HCT116 (cell line): ENCODE measurements around the gene UBE2O. TPM values are rescaled to one million over a fixed set of nuclear protein-coding genes. Genes with fewer than 3 reads are reported as not detected.

Source experiments
- ATAC-seq: fragments of 200-7000 bp; cut with Tn5 transposase; 2 replicates; pipeline ENCODE4 v1.9.1; 2020; ENCODE audit warnings: mild to moderate bottlenecking, moderate library complexity
- BruUV-seq: library from RNA; stranded (reverse); fragments of 400-500 nt; replicated peaks from 2 replicates; lab custom pipeline; 2021; lab: Mats Ljungman, UMichigan
- CTCF ChIA-PET: fragments of 300-600 bp; sonication (Branson Sonifier 250); formaldehyde crosslinking; loops from one replicate; lab custom pipeline; 2021; ENCODE audit warnings: antibody characterized with exemption; lab: Charles Lee
- POLR2A ChIA-PET: fragments of 300-600, 350-600 bp; sonication (Branson Sonifier 250); formaldehyde crosslinking; loops from one replicate; lab custom pipeline; 2021; ENCODE audit warnings: antibody characterized with exemption; lab: Charles Lee
- RAD21 ChIA-PET, 2 experiments: fragments of 300-600 bp; sonication (Branson Sonifier 250); formaldehyde crosslinking; loops; one replicate each; lab custom pipeline; 2023; ENCODE audit warnings: low total read pairs in 2 of 2; ENCODE audit not compliant: uncharacterized antibody in 2 of 2, unreplicated experiment in 2 of 2, low non-redundant PET in 1 of 2; lab: Charles Lee
- DNase-seq: peaks from one replicate; pipeline ENCODE4 v3.0.0-alpha.2; 2010; ENCODE audit warnings: low read depth, low spot score
- H2AFZ ChIP-seq: fragments of 200-600 bp; shearing (Covaris generic), sonication (generic); 2 replicates; pipeline ENCODE4 v1.6.1; 2017; ENCODE audit warnings: low read depth, mixed run types, mixed read lengths, antibody characterized with exemption, low read length; ENCODE audit not compliant: poor library complexity, severe bottlenecking
- H3K27ac ChIP-seq: 2 replicates; pipeline ENCODE4 v1.5.1; 2012; ENCODE audit warnings: low read depth, low read length
- H3K27me3 ChIP-seq: fragments of 200-600 bp; sonication (generic); 2 replicates; pipeline ENCODE4 v1.6.1; 2016; ENCODE audit warnings: mixed run types, low read length, mixed read lengths; ENCODE audit not compliant: insufficient read depth
- H3K36me3 ChIP-seq, 2 experiments: fragments of 200-500 bp in 1 of 2; fragments of 200-600 bp in 1 of 2; sonication (Bioruptor generic) in 1 of 2; sonication (generic) in 1 of 2; 2 replicates each; pipeline versions ENCODE4 v1.5.1 to v1.6.1; 2014 to 2016; ENCODE audit warnings: low read length in 2 of 2, inconsistent platforms in 1 of 2, mixed read lengths in 1 of 2, mixed run types in 1 of 2; ENCODE audit not compliant: insufficient read depth in 2 of 2, control insufficient read depth in 1 of 2
- H3K4me1 ChIP-seq, 2 experiments: fragments of 200-600 bp in 1 of 2; sonication (generic) in 1 of 2; 2 replicates each; pipeline versions ENCODE4 v1.5.1 to v1.6.1; 2012 to 2017; ENCODE audit warnings: low read length in 2 of 2, inconsistent platforms in 1 of 2, mild to moderate bottlenecking in 1 of 2, mixed read lengths in 1 of 2, mixed run types in 1 of 2, moderate library complexity in 1 of 2; ENCODE audit not compliant: insufficient read depth in 2 of 2, control insufficient read depth in 1 of 2
- H3K4me2 ChIP-seq: fragments of 200-600 bp; sonication (generic); 2 replicates; pipeline ENCODE4 v1.6.1; 2017; ENCODE audit warnings: mixed run types, low read length, mixed read lengths
- H3K4me3 ChIP-seq, 2 experiments: fragments of 200-600 bp in 1 of 2; sonication (generic) in 1 of 2; replicated peaks in 1 of 2; 2 replicates each; pipeline ENCODE4 v1.5.1; 2011 to 2016; ENCODE audit warnings: low read length in 2 of 2, control low read depth in 1 of 2, low read depth in 1 of 2, mild to moderate bottlenecking in 1 of 2, mixed read lengths in 1 of 2, mixed run types in 1 of 2
- H3K79me2 ChIP-seq: fragments of 200-600 bp; sonication (generic); 2 replicates; pipeline ENCODE4 v1.6.1; 2017; ENCODE audit warnings: mild to moderate bottlenecking, mixed run types, low read length, moderate library complexity, mixed read lengths; ENCODE audit not compliant: insufficient read depth
- H3K9ac ChIP-seq: fragments of 200-600 bp; sonication (generic); 2 replicates; pipeline ENCODE4 v1.6.1; 2016; ENCODE audit warnings: low read length, mixed read lengths
- H3K9me2 ChIP-seq: fragments of 200-600 bp; sonication (generic), shearing (Covaris generic); 2 replicates; pipeline ENCODE4 v1.6.1; 2017; ENCODE audit warnings: mixed run types, mild to moderate bottlenecking, moderate library complexity; ENCODE audit not compliant: insufficient read depth
- H3K9me3 ChIP-seq, 2 experiments: fragments of 200-500 bp in 1 of 2; fragments of 200-600 bp in 1 of 2; sonication (Bioruptor generic) in 1 of 2; sonication (generic) in 1 of 2; 2 replicates each; pipeline ENCODE4 v1.6.1; 2014 to 2017; ENCODE audit warnings: low read length in 2 of 2, mixed read lengths in 2 of 2, inconsistent platforms in 1 of 2, low read depth in 1 of 2, mild to moderate bottlenecking in 1 of 2, mixed run types in 1 of 2, moderate library complexity in 1 of 2; ENCODE audit not compliant: control insufficient read depth in 1 of 2, insufficient read depth in 1 of 2
- H4K20me1 ChIP-seq: fragments of 200-600 bp; sonication (generic), shearing (Covaris generic); 2 replicates; pipeline ENCODE4 v1.6.1; 2017; ENCODE audit warnings: mixed run types, mild to moderate bottlenecking, moderate library complexity; ENCODE audit not compliant: insufficient read depth
- ATF3 ChIP-seq: IDR thresholded peaks from 2 replicates; pipeline ENCODE4 v1.6.1; 2012
- CBX3 ChIP-seq: IDR thresholded peaks from 2 replicates; pipeline ENCODE4 v1.6.1; 2012; ENCODE audit warnings: low read depth
- CEBPB ChIP-seq: IDR thresholded peaks from 2 replicates; pipeline ENCODE4 v1.6.1; 2012; ENCODE audit warnings: low read depth
- ELF1 ChIP-seq: IDR thresholded peaks from 2 replicates; pipeline ENCODE4 v1.6.1; 2012; ENCODE audit warnings: low read depth, borderline replicate concordance
- EZH2 ChIP-seq: fragments of 200-600 bp; sonication (generic); IDR thresholded peaks from 2 replicates; pipeline ENCODE4 v1.6.1; 2017; ENCODE audit warnings: antibody characterized with exemption, mixed run types
- FOSL1 ChIP-seq: IDR thresholded peaks from 2 replicates; pipeline ENCODE4 v1.6.1; 2012; ENCODE audit warnings: low read depth
- MAX ChIP-seq: IDR thresholded peaks from 2 replicates; pipeline ENCODE4 v1.6.1; 2012
- POLR2A ChIP-seq: IDR thresholded peaks from 2 replicates; pipeline ENCODE4 v1.7.0; 2011; ENCODE audit warnings: borderline replicate concordance; ENCODE audit not compliant: insufficient read depth, insufficient read length; ENCODE audit errors: extremely low read depth
- POLR2AphosphoS5 ChIP-seq: IDR thresholded peaks from 2 replicates; pipeline ENCODE4 v1.6.1; 2011; ENCODE audit warnings: mild to moderate bottlenecking, low read depth, low read length, moderate library complexity
- SIN3A ChIP-seq: IDR thresholded peaks from 2 replicates; pipeline ENCODE4 v1.6.1; 2012; ENCODE audit warnings: low read depth
- SRF ChIP-seq: IDR thresholded peaks from 2 replicates; pipeline ENCODE4 v1.6.1; 2012; ENCODE audit warnings: low read depth
- TCF7L2 ChIP-seq: IDR thresholded peaks from 2 replicates; pipeline ENCODE4 v1.7.0; 2011; ENCODE audit warnings: borderline replicate concordance, inconsistent platforms; ENCODE audit not compliant: insufficient read depth, insufficient read length; ENCODE audit errors: extremely low read depth
- ZFX ChIP-seq: fragments of 450-650 bp; IDR thresholded peaks from 2 replicates; pipeline ENCODE4 v1.6.1; 2017
- ZNF274 ChIP-seq: fragments of 200-500 bp; sonication (Bioruptor generic); IDR thresholded peaks from 2 replicates; pipeline ENCODE4 v1.6.1; 2014; ENCODE audit warnings: mild to moderate bottlenecking, low read depth, low read length, inconsistent platforms
- intact Hi-C: fragments of 100-400 bp; cut with micrococcal nuclease; formaldehyde crosslinking; loops from 2 replicates; pipeline ENCODE4 v1.10.0; 2022
- total RNA-seq: library from RNA; stranded (reverse); gene quantifications from one replicate; pipeline ENCODE4 v1.2.1, GENCODE V29; 2021; ENCODE audit not compliant: unreplicated experiment
- TF ChIP-seq, protein P1 (sequence below): IDR thresholded peaks from 2 replicates; pipeline ENCODE4 v1.6.1; 2011; ENCODE audit warnings: mild to moderate bottlenecking, low read length, moderate library complexity; ENCODE audit not compliant: insufficient replicate concordance; ENCODE audit errors: extremely low read depth
- TF ChIP-seq, protein P2 (sequence below), 3 experiments: fragments of 200-600 bp in 1 of 3; sonication (generic) in 1 of 3; IDR thresholded peaks in 2 of 3; conservative IDR thresholded peaks in 1 of 3; 2 replicates each; pipeline ENCODE4 v1.5.1; 2012 to 2017; ENCODE audit warnings: low read depth in 2 of 3, low read length in 2 of 3, antibody characterized with exemption in 1 of 3, borderline replicate concordance in 1 of 3, control low read depth in 1 of 3, mild to moderate bottlenecking in 1 of 3, mixed read lengths in 1 of 3, mixed run types in 1 of 3, moderate library complexity in 1 of 3; ENCODE audit not compliant: insufficient read depth in 1 of 3

The UBE2O gene
- total RNA-seq, 1 experiment from 2014 or later: 59.1 TPM

DNA sequence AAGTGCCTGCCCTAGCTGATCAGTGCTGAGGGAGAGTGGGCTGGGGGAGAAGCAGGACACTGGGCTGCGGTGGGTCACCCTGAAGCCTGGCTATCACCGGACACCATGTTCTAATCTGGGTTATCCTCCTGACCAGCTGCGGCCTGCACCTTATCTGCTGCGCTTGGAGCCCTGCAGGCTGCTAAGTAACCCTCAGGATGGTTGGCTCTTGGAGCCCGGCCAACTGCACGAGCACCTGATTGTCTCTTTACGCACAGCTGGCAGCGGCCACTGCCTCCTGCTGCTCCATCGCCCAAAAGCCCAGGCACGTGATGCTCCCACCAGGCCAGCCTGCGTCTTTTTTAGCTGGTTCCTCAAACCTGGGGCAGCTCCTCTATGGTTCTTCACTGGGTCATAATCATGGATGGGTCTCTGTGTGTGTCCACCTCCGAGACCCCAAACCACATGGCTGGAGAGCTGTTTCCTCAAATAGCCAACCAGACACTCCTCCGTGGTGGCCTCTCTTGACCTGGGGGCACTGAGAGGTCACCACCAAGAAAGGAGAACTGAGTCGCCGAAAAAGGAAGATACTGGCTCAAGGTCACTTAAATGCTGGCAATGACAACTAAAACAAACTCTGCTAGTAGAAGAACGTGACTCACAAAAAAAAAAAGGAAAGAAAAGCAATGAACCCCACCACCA is 46.8 kb downstream of the UBE2O start:
- Histone ChIP-seq H3K4me2 (no peak overlapping the region), H3K4me1 (peaks cover 0 to 5% of the 10 kb centered on the region in 2 experiments; a peak in 2 of 4 replicates), H3K9ac (no peak overlapping the region), H3K4me3 (no peak overlapping the region), H3K27me3 (no peaks in the 10 kb centered on the region), H3K9me2 (no peaks in the 10 kb centered on the region), H2AFZ (no peak overlapping the region), H4K20me1 (peaks cover 10% of the 10 kb centered on the region; the same call in 1 of the 2 replicates), H3K79me2 (peaks cover 42% of the 10 kb centered on the region), H3K27ac (no peak overlapping the region), H3K36me3 (peaks cover 26 to 31% of the 10 kb centered on the region in 2 experiments; a peak in 3 of 4 replicates), H3K9me3 (no peaks in the 10 kb centered on the region)
- ChIA-PET POLR2A (no interaction called here), RAD21 (no interaction called here), CTCF (no interaction called here)
- no TSS peak for BruUV-seq
- ATAC-seq: no peak
- DNase-seq: no peak
- intact Hi-C loops: no loop called here
- no peak for TF ChIP-seq MAX
- no peak for TF ChIP-seq SIN3A

DNA sequence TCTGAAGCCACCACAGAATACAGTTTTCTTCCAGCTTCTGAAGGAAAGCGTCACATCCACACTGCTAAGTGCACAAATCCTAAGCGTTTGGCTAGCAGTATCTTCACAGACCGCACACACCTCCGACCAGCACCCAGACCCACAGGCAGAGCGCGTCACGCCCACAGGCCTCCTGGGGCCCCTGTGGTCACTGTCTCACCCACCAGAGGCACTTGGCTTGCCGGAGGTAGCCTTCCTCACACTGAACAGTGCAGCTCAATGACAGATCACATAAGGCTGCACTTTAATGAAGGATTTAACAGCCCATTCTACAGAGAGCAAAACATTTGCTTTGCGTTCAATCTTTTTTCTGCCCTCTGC is 47.4 kb downstream of the UBE2O start:
- intact Hi-C loops: no loop called here
- peaks cover 30 to 36% of the 10 kb centered on the region in 2 experiments; a peak in 3 of 4 replicates for H3K36me3 ChIP-seq
- H3K9me2 ChIP-seq: no peaks in the 10 kb centered on the region
- H3K9ac ChIP-seq: no peak overlapping the region
- no TSS peak for BruUV-seq
- ATAC-seq (no peak), DNase-seq (no peak)
- ChIA-PET POLR2A (no interaction called here), CTCF (no interaction called here), RAD21 (no interaction called here)
- H3K9me3 ChIP-seq: no peaks in the 10 kb centered on the region
- peaks cover 9% of the 10 kb centered on the region; the same call in 1 of the 2 replicates for H4K20me1 ChIP-seq
- H3K27me3 ChIP-seq: no peaks in the 10 kb centered on the region
- no peak overlapping the region for H3K4me2 ChIP-seq
- H3K27ac ChIP-seq: no peak overlapping the region
- peaks cover 0 to 5% of the 10 kb centered on the region in 2 experiments; a peak in 2 of 4 replicates for H3K4me1 ChIP-seq
- peaks cover 41% of the 10 kb centered on the region for H3K79me2 ChIP-seq
- no peak overlapping the region for H2AFZ ChIP-seq
- H3K4me3 ChIP-seq: no peak overlapping the region
- TF ChIP-seq, protein P1, sequence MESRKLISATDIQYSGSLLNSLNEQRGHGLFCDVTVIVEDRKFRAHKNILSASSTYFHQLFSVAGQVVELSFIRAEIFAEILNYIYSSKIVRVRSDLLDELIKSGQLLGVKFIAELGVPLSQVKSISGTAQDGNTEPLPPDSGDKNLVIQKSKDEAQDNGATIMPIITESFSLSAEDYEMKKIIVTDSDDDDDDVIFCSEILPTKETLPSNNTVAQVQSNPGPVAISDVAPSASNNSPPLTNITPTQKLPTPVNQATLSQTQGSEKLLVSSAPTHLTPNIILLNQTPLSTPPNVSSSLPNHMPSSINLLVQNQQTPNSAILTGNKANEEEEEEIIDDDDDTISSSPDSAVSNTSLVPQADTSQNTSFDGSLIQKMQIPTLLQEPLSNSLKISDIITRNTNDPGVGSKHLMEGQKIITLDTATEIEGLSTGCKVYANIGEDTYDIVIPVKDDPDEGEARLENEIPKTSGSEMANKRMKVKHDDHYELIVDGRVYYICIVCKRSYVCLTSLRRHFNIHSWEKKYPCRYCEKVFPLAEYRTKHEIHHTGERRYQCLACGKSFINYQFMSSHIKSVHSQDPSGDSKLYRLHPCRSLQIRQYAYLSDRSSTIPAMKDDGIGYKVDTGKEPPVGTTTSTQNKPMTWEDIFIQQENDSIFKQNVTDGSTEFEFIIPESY: no peak
- TF ChIP-seq MAX: no peak
- TF ChIP-seq EZH2: no peak
- no peak for TF ChIP-seq FOSL1
- no peak for TF ChIP-seq CBX3
- TF ChIP-seq SRF: no peak
- TF ChIP-seq ZFX: no peak
- TF ChIP-seq POLR2AphosphoS5: no peak
- no peak for TF ChIP-seq POLR2A
- no peak for TF ChIP-seq ELF1
- no peak for TF ChIP-seq ATF3
- no peak for TF ChIP-seq TCF7L2
- TF ChIP-seq, protein P2, sequence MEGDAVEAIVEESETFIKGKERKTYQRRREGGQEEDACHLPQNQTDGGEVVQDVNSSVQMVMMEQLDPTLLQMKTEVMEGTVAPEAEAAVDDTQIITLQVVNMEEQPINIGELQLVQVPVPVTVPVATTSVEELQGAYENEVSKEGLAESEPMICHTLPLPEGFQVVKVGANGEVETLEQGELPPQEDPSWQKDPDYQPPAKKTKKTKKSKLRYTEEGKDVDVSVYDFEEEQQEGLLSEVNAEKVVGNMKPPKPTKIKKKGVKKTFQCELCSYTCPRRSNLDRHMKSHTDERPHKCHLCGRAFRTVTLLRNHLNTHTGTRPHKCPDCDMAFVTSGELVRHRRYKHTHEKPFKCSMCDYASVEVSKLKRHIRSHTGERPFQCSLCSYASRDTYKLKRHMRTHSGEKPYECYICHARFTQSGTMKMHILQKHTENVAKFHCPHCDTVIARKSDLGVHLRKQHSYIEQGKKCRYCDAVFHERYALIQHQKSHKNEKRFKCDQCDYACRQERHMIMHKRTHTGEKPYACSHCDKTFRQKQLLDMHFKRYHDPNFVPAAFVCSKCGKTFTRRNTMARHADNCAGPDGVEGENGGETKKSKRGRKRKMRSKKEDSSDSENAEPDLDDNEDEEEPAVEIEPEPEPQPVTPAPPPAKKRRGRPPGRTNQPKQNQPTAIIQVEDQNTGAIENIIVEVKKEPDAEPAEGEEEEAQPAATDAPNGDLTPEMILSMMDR (IDR thresholded peaks at IDR 0.05 in 2 of 3, conservative IDR thresholded peaks at IDR 0.05 in 1 of 3; ENCODE audit: borderline replicate concordance in 1 of 3, insufficient read depth in 1 of 3, low read depth in 2 of 3, low read length in 2 of 3): no peak
- TF ChIP-seq SIN3A: no peak
- no peak for TF ChIP-seq ZNF274
- no peak for TF ChIP-seq CEBPB
